ENCODE measurements around the gene HYOU1. TPM values are rescaled to one million over a fixed set of nuclear protein-coding genes. Genes with fewer than 3 reads are reported as not detected.
A peak's percentile ranks its signal among the peaks of the same experiment; 100 is the strongest.

The HYOU1 gene
- total and polyA plus RNA-seq, 4 donors: 70.8 to 93.9 (median 87.4) TPM

GRCh38 chr11:119014209-119014924 lies 42.6 kb downstream of the HYOU1 start:
- no peak for DNase-seq (ENCODE audit: low read depth in 4 of 6, low spot score in 6 of 6)
- Histone ChIP-seq H3K4me1 (ENCODE audit: control insufficient read depth, insufficient read depth, low read length) (peaks cover 13% of the 10 kb centered on the region), H3K27me3 (ENCODE audit: control insufficient read depth, insufficient read depth, low read length) (no peaks in the 10 kb centered on the region), H3K36me3 (ENCODE audit: control insufficient read depth, insufficient read depth, low read length) (peaks cover 66% of the 10 kb centered on the region), H3K27ac (ENCODE audit: low read depth, low read length) (no peak overlapping the region), H3K9me3 (ENCODE audit: control insufficient read depth, insufficient read depth, low read length) (no peaks in the 10 kb centered on the region), H3K4me3 (ENCODE audit: low read depth, low read length) (no peak overlapping the region)
- WGBS (ENCODE audit: insufficient coverage): 95% methylated on average over 11 of the region's 17 CpGs

- Histone ChIP-seq H3K9me3 (ENCODE audit: control insufficient read depth, insufficient read depth, low read length) (no peaks in the 10 kb centered on the region), H3K4me1 (ENCODE audit: control insufficient read depth, insufficient read depth, low read length) (peaks cover 8% of the 10 kb centered on the region), H3K4me3 (ENCODE audit: low read depth, low read length) (no peak overlapping the region), H3K27ac (ENCODE audit: low read depth, low read length) (no peak overlapping the region), H3K36me3 (ENCODE audit: control insufficient read depth, insufficient read depth, low read length) (peaks cover 69% of the 10 kb centered on the region), H3K27me3 (ENCODE audit: control insufficient read depth, insufficient read depth, low read length) (no peaks in the 10 kb centered on the region)
- no peak for DNase-seq (ENCODE audit: low read depth in 4 of 6, low spot score in 6 of 6)
- WGBS (ENCODE audit: insufficient coverage): 100% methylated on average over 1 of the region's 3 CpGs
Measured at GRCh38 chr11:119012629-119013170, 44.3 kb downstream of the HYOU1 start.

DNA sequence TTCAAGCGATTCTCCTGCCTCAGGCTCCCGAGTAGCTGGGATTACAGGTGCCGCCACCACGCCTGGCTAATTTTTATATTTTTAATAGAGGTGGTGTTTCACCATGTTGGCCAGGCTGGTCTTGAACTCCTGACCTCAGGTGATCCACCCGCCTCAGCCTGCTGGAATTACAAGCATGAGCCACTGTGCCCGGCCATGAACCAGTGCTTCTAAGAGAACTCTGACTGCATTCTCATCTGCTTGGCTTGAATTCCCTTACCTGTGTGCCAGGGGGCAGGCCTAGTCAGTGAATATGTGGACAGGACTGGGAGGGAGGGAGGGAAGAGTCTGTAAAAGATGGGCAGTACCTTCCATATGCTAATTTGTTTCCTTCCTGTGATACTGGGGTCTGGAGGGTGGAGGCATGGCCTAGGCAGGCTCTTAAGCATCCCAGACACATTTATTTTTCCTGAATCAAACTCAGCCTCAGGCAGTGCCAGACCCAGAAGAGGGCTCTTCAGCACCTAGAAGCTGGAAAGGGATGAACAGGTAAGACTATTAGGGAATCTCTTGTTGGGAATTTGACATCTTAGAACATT lies 45.4 kb downstream of the HYOU1 start:
- peaks cover 78% of the 10 kb centered on the region for H3K36me3 ChIP-seq (ENCODE audit: control insufficient read depth, insufficient read depth, low read length)
- no peaks in the 10 kb centered on the region for H3K9me3 ChIP-seq (ENCODE audit: control insufficient read depth, insufficient read depth, low read length)
- H3K4me3 ChIP-seq (ENCODE audit: low read depth, low read length): no peak overlapping the region
- H3K4me1 ChIP-seq (ENCODE audit: control insufficient read depth, insufficient read depth, low read length): peaks cover 2% of the 10 kb centered on the region
- 89% methylated on average over 2 of the region's 6 CpGs for whole genome bisulfite sequencing (ENCODE audit: insufficient coverage)
- no peaks in the 10 kb centered on the region for H3K27me3 ChIP-seq (ENCODE audit: control insufficient read depth, insufficient read depth, low read length)
- no peak overlapping the region for H3K27ac ChIP-seq (ENCODE audit: low read depth, low read length)
- DNase-seq (ENCODE audit: low read depth in 4 of 6, low spot score in 6 of 6): no peak

DNA sequence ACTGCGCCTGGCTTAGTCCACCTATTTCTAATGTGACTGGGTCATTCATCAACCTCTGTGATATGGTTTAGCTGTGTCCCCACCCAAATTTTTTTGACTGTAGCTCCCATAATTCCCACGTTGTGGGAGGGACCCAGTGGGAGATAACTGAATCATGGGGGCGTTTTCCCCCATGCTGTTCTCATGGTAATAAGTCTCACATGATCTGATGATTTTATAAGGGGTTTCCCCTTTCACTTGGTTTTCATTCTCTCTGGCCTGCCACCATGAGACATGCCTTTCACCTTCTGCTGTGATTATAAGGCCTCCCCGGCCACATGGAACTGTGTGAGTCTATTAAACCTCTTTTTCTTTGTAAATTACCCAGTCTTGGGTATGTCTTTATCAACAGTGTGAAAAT lies 50.3 kb downstream of the HYOU1 start:
- no peak overlapping the region for H3K27ac ChIP-seq (ENCODE audit: low read depth, low read length)
- H3K4me1 ChIP-seq (ENCODE audit: control insufficient read depth, insufficient read depth, low read length): no peaks in the 10 kb centered on the region
- H3K27me3 ChIP-seq (ENCODE audit: control insufficient read depth, insufficient read depth, low read length): no peaks in the 10 kb centered on the region
- no peak for DNase-seq (ENCODE audit: low read depth in 4 of 6, low spot score in 6 of 6)
- H3K4me3 ChIP-seq (ENCODE audit: low read depth, low read length): no peak overlapping the region
- no CpG with 5 or more reads among the region's 4 CpGs for WGBS (ENCODE audit: insufficient coverage)
- H3K36me3 ChIP-seq (ENCODE audit: control insufficient read depth, insufficient read depth, low read length): peaks cover 70% of the 10 kb centered on the region
- no peaks in the 10 kb centered on the region for H3K9me3 ChIP-seq (ENCODE audit: control insufficient read depth, insufficient read depth, low read length)

DNA sequence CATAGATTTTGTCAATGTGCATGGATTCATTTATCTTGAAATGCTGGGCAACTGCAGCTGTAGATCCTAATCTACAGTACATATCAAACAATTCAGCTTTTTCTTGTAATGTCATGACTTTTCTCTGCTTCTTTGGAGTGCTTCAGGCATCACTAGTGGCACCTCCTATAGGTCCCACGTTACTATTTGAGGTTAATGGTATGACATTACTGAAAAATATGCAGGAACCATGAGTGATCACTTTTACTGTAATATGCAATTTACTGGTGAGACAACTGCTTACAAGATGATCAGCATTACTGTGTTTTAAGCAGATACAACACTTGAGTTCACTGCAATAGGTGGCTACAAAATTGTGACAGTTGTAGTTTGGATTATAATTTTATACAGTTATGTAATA lies 56.1 kb downstream of the HYOU1 start:
- Histone ChIP-seq H3K27me3 (ENCODE audit: control insufficient read depth, insufficient read depth, low read length) (no peaks in the 10 kb centered on the region), H3K4me1 (ENCODE audit: control insufficient read depth, insufficient read depth, low read length) (peaks cover 20% of the 10 kb centered on the region), H3K36me3 (ENCODE audit: control insufficient read depth, insufficient read depth, low read length) (peaks cover 44% of the 10 kb centered on the region), H3K27ac (ENCODE audit: low read depth, low read length) (no peak overlapping the region), H3K4me3 (ENCODE audit: low read depth, low read length) (no peak overlapping the region), H3K9me3 (ENCODE audit: control insufficient read depth, insufficient read depth, low read length) (no peaks in the 10 kb centered on the region)
- no peak for DNase-seq (ENCODE audit: low read depth in 4 of 6, low spot score in 6 of 6)
- 83% methylated on average over 1 of the region's 1 CpG for WGBS (ENCODE audit: insufficient coverage)

DNA sequence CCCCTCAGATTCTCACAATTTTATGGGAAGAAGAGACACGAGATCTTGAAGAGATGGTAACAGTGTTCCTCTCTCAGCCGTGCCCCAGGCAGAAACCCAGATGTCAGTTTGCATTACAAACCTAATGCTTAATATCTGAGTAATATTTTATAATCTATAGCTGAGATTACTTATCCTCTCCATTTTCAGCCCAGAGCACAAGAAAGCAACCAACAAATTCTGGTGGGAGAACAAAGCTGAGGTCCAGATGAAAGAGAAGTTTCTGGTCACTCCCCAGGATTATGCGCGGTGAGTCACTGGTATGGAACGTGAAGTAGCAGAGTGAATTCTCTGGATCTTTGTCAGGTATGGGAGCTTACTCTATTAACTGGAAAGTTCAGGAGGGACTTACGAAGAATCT lies 58.2 kb downstream of the HYOU1 start:
- Histone ChIP-seq H3K9me3 (ENCODE audit: control insufficient read depth, insufficient read depth, low read length) (no peaks in the 10 kb centered on the region), H3K4me1 (ENCODE audit: control insufficient read depth, insufficient read depth, low read length) (peaks cover 20% of the 10 kb centered on the region), H3K36me3 (ENCODE audit: control insufficient read depth, insufficient read depth, low read length) (peaks cover 31% of the 10 kb centered on the region), H3K4me3 (ENCODE audit: low read depth, low read length) (peak overlapping the region; percentile 89), H3K27me3 (ENCODE audit: control insufficient read depth, insufficient read depth, low read length) (no peaks in the 10 kb centered on the region), H3K27ac (ENCODE audit: low read depth, low read length) (no peak overlapping the region)
- no peak for DNase-seq (ENCODE audit: low read depth in 4 of 6, low spot score in 6 of 6)
- WGBS (ENCODE audit: insufficient coverage): 60% methylated on average over 3 of the region's 6 CpGs

DNA sequence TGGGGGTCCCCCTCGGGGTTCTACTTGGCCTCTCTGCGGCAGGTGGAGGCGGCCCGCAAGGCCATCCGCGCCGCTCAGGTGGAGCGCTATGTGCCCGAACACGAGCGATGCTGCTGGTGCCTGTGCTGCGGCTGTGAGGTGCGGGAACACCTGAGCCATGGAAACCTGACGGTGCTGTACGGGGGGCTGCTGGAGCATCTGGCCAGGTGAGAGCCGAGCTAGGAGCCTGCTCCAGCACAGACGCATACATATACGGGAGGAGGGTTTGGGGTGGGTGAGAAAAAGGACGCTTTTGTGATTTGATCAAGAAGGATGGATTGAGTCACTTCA lies 58.7 kb downstream of the HYOU1 start:
- no peak for DNase-seq (ENCODE audit: low read depth in 4 of 6, low spot score in 6 of 6)
- WGBS (ENCODE audit: insufficient coverage): 0% methylated on average over 18 of the region's 19 CpGs
- peaks cover 20% of the 10 kb centered on the region for H3K4me1 ChIP-seq (ENCODE audit: control insufficient read depth, insufficient read depth, low read length)
- no peaks in the 10 kb centered on the region for H3K27me3 ChIP-seq (ENCODE audit: control insufficient read depth, insufficient read depth, low read length)
- peak overlapping the region; percentile 52 for H3K27ac ChIP-seq (ENCODE audit: low read depth, low read length)
- no peaks in the 10 kb centered on the region for H3K9me3 ChIP-seq (ENCODE audit: control insufficient read depth, insufficient read depth, low read length)
- H3K36me3 ChIP-seq (ENCODE audit: control insufficient read depth, insufficient read depth, low read length): peaks cover 27% of the 10 kb centered on the region
- H3K4me3 ChIP-seq (ENCODE audit: low read depth, low read length): peak overlapping the region; percentile 89

- Histone ChIP-seq H3K36me3 (ENCODE audit: control insufficient read depth, insufficient read depth, low read length) (peaks cover 24% of the 10 kb centered on the region), H3K4me1 (ENCODE audit: control insufficient read depth, insufficient read depth, low read length) (peaks cover 20% of the 10 kb centered on the region), H3K4me3 (ENCODE audit: low read depth, low read length) (peak within 1 kb of the TSS; percentile 89), H3K9me3 (ENCODE audit: control insufficient read depth, insufficient read depth, low read length) (no peaks in the 10 kb centered on the region), H3K27me3 (ENCODE audit: control insufficient read depth, insufficient read depth, low read length) (no peaks in the 10 kb centered on the region), H3K27ac (ENCODE audit: low read depth, low read length) (peak within 1 kb of the TSS; percentile 69)
- DNase-seq (ENCODE audit: low read depth in 4 of 6, low spot score in 6 of 6): peak; percentile 77 to 98 (median 92)
- WGBS (ENCODE audit: insufficient coverage): 0% methylated on average over 49 of the region's 54 CpGs
Measured at GRCh38 chr11:118997627-118998387, 59.2 kb downstream of the HYOU1 start, which contains the start of gene CENATAC. CENATAC (plus strand) TSS chr11:118998138; CDS start chr11:118998198, 60 bp downstream.

- 23% methylated on average over 22 of the region's 22 CpGs for WGBS (ENCODE audit: insufficient coverage)
- H3K27ac ChIP-seq (ENCODE audit: low read depth, low read length): peak overlapping the region; percentile 69
Measured at GRCh38 chr11:118996926-118997626, 59.9 kb downstream of the HYOU1 start.

More at GRCh38 chr11:118996926-118997626, 59.9 kb downstream of the HYOU1 start:
- H3K4me1 ChIP-seq (ENCODE audit: control insufficient read depth, insufficient read depth, low read length): peaks cover 20% of the 10 kb centered on the region
- H3K9me3 ChIP-seq (ENCODE audit: control insufficient read depth, insufficient read depth, low read length): no peaks in the 10 kb centered on the region
- peak overlapping the region; percentile 89 for H3K4me3 ChIP-seq (ENCODE audit: low read depth, low read length)
- no peaks in the 10 kb centered on the region for H3K27me3 ChIP-seq (ENCODE audit: control insufficient read depth, insufficient read depth, low read length)
- H3K36me3 ChIP-seq (ENCODE audit: control insufficient read depth, insufficient read depth, low read length): peaks cover 17% of the 10 kb centered on the region
- peak in 1 of 6 donors; percentile 4 for DNase-seq (ENCODE audit: low read depth in 4 of 6, low spot score in 6 of 6)

Measured in spinal cord (tissue), 10 donors.